Panc1 (cell line): Measurements from ENCODE around the gene NPDC1.
"Not testable (repeated sequence)": the region's sequence is repeated elsewhere in the genome, so short reads cannot be mapped to it uniquely, and the experiment has no call there.

Source experiments
- POLR2AphosphoS5 ChIP-seq: IDR thresholded peaks from 2 replicates; pipeline ENCODE4 v1.6.1; 2012; ENCODE audit warnings: mild to moderate bottlenecking, low read depth, low read length, moderate library complexity
- SIN3A ChIP-seq: IDR thresholded peaks from 2 replicates; pipeline ENCODE4 v1.6.1; 2012; ENCODE audit warnings: low read depth, mild to moderate bottlenecking, low read length, moderate library complexity, borderline replicate concordance; ENCODE audit not compliant: insufficient read depth
- TF ChIP-seq, protein P1 (sequence below): fragments of 450-650 bp; IDR thresholded peaks from 2 replicates; pipeline ENCODE4 v1.5.1; 2017; ENCODE audit warnings: mild to moderate bottlenecking
- TF ChIP-seq, protein P2 (sequence below), 2 experiments: IDR thresholded peaks; 2 replicates each; pipeline ENCODE4 v1.6.1; 2011 to 2012; ENCODE audit warnings: low read depth in 2 of 2, control low read depth in 1 of 2, low read length in 1 of 2, mild to moderate bottlenecking in 1 of 2, moderate library complexity in 1 of 2; ENCODE audit not compliant: insufficient read depth in 1 of 2

DNA sequence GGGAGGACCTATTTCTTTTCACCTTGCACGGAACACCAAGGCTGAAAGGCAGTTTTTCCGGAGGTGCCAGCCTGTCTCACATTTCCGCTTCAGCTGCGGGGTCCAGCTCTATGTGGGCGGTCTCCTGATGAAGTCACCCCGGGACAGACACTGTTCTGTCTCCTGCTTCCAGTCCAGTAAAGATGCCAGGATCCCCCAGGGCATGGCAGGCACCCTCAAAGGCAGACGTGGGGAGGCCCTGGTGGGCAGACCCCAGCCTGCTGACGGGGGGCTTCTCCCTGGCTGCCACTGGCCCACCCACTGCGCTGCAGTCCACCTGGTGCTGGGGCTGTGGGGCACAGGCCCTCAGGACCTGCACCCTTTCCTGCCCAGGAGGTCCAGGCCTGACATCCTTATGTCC is 16.8 kb upstream of the NPDC1 start:
- TF ChIP-seq, protein P1, sequence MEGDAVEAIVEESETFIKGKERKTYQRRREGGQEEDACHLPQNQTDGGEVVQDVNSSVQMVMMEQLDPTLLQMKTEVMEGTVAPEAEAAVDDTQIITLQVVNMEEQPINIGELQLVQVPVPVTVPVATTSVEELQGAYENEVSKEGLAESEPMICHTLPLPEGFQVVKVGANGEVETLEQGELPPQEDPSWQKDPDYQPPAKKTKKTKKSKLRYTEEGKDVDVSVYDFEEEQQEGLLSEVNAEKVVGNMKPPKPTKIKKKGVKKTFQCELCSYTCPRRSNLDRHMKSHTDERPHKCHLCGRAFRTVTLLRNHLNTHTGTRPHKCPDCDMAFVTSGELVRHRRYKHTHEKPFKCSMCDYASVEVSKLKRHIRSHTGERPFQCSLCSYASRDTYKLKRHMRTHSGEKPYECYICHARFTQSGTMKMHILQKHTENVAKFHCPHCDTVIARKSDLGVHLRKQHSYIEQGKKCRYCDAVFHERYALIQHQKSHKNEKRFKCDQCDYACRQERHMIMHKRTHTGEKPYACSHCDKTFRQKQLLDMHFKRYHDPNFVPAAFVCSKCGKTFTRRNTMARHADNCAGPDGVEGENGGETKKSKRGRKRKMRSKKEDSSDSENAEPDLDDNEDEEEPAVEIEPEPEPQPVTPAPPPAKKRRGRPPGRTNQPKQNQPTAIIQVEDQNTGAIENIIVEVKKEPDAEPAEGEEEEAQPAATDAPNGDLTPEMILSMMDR, result not testable (repeated sequence)
- not testable (repeated sequence) for TF ChIP-seq POLR2AphosphoS5, SIN3A
- TF ChIP-seq, protein P2, sequence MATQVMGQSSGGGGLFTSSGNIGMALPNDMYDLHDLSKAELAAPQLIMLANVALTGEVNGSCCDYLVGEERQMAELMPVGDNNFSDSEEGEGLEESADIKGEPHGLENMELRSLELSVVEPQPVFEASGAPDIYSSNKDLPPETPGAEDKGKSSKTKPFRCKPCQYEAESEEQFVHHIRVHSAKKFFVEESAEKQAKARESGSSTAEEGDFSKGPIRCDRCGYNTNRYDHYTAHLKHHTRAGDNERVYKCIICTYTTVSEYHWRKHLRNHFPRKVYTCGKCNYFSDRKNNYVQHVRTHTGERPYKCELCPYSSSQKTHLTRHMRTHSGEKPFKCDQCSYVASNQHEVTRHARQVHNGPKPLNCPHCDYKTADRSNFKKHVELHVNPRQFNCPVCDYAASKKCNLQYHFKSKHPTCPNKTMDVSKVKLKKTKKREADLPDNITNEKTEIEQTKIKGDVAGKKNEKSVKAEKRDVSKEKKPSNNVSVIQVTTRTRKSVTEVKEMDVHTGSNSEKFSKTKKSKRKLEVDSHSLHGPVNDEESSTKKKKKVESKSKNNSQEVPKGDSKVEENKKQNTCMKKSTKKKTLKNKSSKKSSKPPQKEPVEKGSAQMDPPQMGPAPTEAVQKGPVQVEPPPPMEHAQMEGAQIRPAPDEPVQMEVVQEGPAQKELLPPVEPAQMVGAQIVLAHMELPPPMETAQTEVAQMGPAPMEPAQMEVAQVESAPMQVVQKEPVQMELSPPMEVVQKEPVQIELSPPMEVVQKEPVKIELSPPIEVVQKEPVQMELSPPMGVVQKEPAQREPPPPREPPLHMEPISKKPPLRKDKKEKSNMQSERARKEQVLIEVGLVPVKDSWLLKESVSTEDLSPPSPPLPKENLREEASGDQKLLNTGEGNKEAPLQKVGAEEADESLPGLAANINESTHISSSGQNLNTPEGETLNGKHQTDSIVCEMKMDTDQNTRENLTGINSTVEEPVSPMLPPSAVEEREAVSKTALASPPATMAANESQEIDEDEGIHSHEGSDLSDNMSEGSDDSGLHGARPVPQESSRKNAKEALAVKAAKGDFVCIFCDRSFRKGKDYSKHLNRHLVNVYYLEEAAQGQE (IDR thresholded peaks at IDR 0.05; ENCODE audit: insufficient read depth in 1 of 2, low read depth in 2 of 2, low read length in 1 of 2), result not testable (repeated sequence)
